ENCODE measurements around the gene C1orf146.
"Not testable (repeated sequence)": the region's sequence is repeated elsewhere in the genome, so short reads cannot be mapped to it uniquely, and the experiment has no call there.

C1orf146 gene

DNA sequence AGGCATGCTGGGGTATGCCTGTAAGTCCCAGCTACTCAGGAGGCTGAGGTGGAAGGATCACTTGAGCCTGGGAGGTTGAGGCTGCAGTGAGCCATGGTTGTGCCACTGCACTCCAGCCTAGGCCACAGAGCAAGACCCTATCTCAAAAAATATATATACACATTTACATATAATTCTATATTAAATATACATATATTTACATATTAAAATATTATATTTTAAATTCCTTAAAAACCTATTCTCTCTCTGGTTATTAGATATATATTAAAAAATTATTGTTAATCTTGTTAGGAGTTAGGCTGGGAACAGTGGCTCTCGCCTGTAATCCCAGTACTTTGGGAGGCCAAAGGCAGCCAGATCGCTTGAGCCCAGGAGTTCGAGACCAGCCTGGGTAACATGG, 58.4 kb downstream of the C1orf146 start:
- DNase-seq = no peak

DNA sequence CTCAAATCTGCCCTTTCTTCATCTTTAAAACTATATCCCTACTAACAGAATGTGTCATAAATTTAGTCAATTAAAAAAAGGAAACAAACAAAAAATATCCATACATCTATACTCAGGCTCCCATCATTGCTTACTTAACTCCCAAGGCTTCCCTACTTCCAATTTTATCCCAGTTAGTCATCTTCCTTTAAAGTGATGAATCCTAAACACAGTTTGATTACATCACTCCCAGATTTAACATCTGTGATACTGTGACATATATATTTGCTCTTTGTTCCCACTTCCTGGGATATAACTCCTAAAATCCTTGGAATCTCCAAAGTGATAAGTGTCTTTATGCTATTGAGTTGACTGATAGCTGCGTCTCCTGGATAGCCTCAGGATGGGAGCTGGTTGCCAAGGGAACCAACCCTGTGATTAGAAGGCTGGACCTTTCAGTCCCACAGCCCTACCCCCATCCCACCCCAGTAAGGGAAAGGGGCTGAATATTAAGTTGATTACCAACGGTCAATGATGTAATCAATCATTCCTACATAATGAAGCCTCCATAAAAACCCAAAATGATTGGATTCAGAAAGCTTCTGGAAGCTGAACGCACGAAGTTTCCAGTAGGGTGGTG, 59.5 kb downstream of the C1orf146 start:
- DNase-seq = no peak

DNA sequence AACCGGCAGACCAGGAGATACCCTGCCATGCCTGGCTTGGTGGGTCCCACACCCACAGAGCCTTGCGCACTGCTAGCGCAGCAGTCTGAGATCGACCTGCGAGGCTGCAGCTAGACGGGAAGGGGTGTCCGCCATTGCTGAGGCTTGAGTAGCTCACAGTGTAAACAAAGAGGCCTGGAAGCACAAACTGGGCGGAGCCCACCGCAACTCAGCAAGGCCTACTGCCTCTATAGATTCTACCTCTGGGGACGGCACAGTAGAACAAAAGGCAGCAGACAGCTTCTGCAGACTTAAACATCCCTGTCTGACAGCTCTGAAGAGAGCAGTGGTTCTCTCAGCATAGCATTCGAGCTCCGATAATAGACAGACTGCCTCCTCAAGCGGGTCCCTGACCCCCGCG, 62.1 kb downstream of the C1orf146 start:
- DNase-seq = not testable (repeated sequence)

DNA sequence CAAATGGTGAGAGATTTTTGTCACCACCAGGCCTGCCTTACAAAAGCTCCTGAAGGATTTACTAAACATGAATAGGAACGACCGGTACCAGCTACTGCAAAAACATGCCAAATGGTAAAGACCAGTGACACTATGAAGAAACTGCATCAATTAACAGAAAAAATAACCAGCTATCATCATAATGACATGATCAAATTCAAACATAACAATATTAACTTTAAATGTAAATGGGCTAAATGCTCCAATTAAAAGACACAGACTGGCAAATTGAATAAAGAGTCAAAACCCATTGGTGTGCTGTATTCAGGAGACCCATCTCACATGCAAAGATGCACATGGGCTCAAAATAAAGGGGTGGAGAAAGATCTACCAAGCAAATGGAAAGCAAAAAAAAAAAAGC, 63.7 kb downstream of the C1orf146 start:
- DNase-seq = not testable (repeated sequence)

DNA sequence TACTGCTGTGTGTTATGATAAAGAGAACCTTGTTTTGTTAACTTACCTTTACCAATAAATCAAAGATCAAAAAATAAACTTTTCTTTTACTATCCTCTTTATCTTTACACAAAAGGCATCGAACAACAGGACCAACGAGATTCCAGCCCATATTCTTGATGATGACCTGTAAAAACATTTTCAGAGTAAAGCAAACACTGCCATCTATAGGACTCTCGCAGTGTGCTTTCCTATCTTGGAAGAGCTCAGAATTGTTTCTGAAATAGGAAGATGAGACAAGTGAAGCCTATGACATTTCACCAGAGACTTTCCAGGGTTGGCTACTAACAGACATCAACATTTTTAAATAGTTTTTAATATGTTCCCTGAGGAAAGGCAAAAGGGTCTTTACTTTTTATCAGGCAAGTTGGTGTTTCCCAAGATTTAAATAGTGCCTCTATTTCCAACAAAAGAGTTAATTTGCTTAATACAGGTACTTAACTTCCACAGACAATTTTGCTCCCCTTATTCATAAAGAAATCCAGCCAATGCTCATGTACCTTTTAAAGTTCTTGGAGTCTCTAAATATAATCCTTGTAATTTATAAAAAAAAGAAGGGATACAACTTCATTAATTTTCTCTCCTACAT, 73.8 kb downstream of the C1orf146 start:
- no peak for DNase-seq

Measured in cortex of kidney (tissue), 1 donor.